ENCODE data around the gene STX1B.
A peak's percentile ranks its signal among the peaks of the same experiment; 100 is the strongest.
"Not testable (repeated sequence)": the region's sequence is repeated elsewhere in the genome, so short reads cannot be mapped to it uniquely, and the experiment has no call there.

The STX1B gene

GRCh38 chr16:31013292-31013691 is 2.9 kb upstream of the STX1B start:
- not testable (repeated sequence) for DNase-seq (ENCODE audit: low read depth)

GRCh38 chr16:31011815-31012214 is 1.4 kb upstream of the STX1B start:
- DNase-seq (ENCODE audit: low read depth) = not testable (repeated sequence)

GRCh38 chr16:31009894-31010584 is 399 bp downstream of the STX1B start:
- DNase-seq (ENCODE audit: low read depth) = no peak

- no peak for DNase-seq (ENCODE audit: low read depth)
Observed at GRCh38 chr16:31009120-31009519, 1.3 kb downstream of the STX1B start.

- no peak for DNase-seq (ENCODE audit: low read depth)
Observed at GRCh38 chr16:31008551-31008950, 1.9 kb downstream of the STX1B start.

GRCh38 chr16:31008149-31008548 is 2.3 kb downstream of the STX1B start:
- DNase-seq (ENCODE audit: low read depth) = no peak

GRCh38 chr16:31007684-31008083 is 2.8 kb downstream of the STX1B start:
- DNase-seq (ENCODE audit: low read depth) = no peak

- no peak for DNase-seq (ENCODE audit: low read depth)
Observed at GRCh38 chr16:31006589-31006988, 3.8 kb downstream of the STX1B start.

- DNase-seq (ENCODE audit: low read depth) = no peak
Observed at GRCh38 chr16:31006086-31006385, 4.4 kb downstream of the STX1B start.

- DNase-seq (ENCODE audit: low read depth) = no peak
Observed at GRCh38 chr16:31005350-31006085, 4.9 kb downstream of the STX1B start.

GRCh38 chr16:31004658-31005057 is 5.8 kb downstream of the STX1B start:
- no peak for DNase-seq (ENCODE audit: low read depth)

- no peak for DNase-seq (ENCODE audit: low read depth)
Observed at GRCh38 chr16:31003744-31004143, 6.7 kb downstream of the STX1B start.

GRCh38 chr16:31002862-31003341 is 7.5 kb downstream of the STX1B start:
- DNase-seq (ENCODE audit: low read depth) = no peak

- DNase-seq (ENCODE audit: low read depth) = no peak
Observed at GRCh38 chr16:31002250-31002700, 8.2 kb downstream of the STX1B start.

- DNase-seq (ENCODE audit: low read depth) = no peak
Observed at GRCh38 chr16:31001507-31002249, 8.8 kb downstream of the STX1B start.

GRCh38 chr16:31000671-31001382 is 9.6 kb downstream of the STX1B start:
- DNase-seq (ENCODE audit: low read depth) = no peak

- DNase-seq (ENCODE audit: low read depth) = no peak
Observed at GRCh38 chr16:30998852-30999761, 11.3 kb downstream of the STX1B start.

- DNase-seq (ENCODE audit: low read depth) = no peak
Observed at GRCh38 chr16:30997725-30998711, 12.4 kb downstream of the STX1B start.

- DNase-seq (ENCODE audit: low read depth) = peak; percentile 68
Observed at GRCh38 chr16:30996985-30997724, 13.3 kb downstream of the STX1B start.

Measured in stimulated activated CD8-positive, alpha-beta memory T cell treated with anti-CD3 and anti-CD28 coated beads, Interleukin-7, amount 100 ng/mL, for 24 hours (primary cell).